CD4-positive, CD25-positive, alpha-beta regulatory T cell (primary cell): ENCODE results near the gene DCUN1D3. TPM values are rescaled to one million over a fixed set of nuclear protein-coding genes. Genes with fewer than 3 reads are reported as not detected.

Experiments used
- polyA plus RNA-seq, 4 donors: library from polyadenylated mRNA; unstranded; fragments of 300-500 nt; fragmentation: Illumina TruSeq; gene quantifications; one replicate each; pipeline ENCODE4 v1.2.3, GENCODE V29; 2021
- total RNA-seq: library from RNA; stranded (reverse); gene quantifications from one replicate; pipeline ENCODE4 v1.2.3, GENCODE V29; 2022

The DCUN1D3 gene
- total and polyA plus RNA-seq, 5 donors from 2014 or later, result 0.52 to 4.8 (median 1.7) TPM

Other genes with a start within 250 kb of the DCUN1D3 start
- gene ACSM1, start 202.7 kb downstream of the DCUN1D3 start, total RNA-seq, result not detected
- under 1 TPM in 2 of 4 donors, not detected in 2; 0.15 to 0.23 TPM for gene ACSM1, start 202.7 kb downstream of the DCUN1D3 start, polyA plus RNA-seq
- 97.6 TPM for gene THUMPD1, start 158.5 kb downstream of the DCUN1D3 start, total RNA-seq
- 10 to 100 TPM; 56.1 to 75.1 (median 70.9) TPM for gene THUMPD1, start 158.5 kb downstream of the DCUN1D3 start, polyA plus RNA-seq
- 0.91 TPM for gene ACSM3, start 136.3 kb downstream of the DCUN1D3 start, total RNA-seq
- 1 to 10 TPM; 1.7 to 7.2 (median 3.7) TPM for gene ACSM3, start 136.3 kb downstream of the DCUN1D3 start, polyA plus RNA-seq
- 2.0 TPM for gene ERI2, start 93.9 kb downstream of the DCUN1D3 start, total RNA-seq
- 1 to 10 TPM; 2.8 to 4.9 (median 3.6) TPM for gene ERI2, start 93.9 kb downstream of the DCUN1D3 start, polyA plus RNA-seq
- gene REXO5, start 93.8 kb downstream of the DCUN1D3 start, total RNA-seq, result 1.7 TPM
- gene REXO5, start 93.8 kb downstream of the DCUN1D3 start, polyA plus RNA-seq, result 1 to 10 TPM in 3 of 4 donors, under 1 TPM in 1; 0.34 to 1.5 (median 1.2) TPM
- 15.5 TPM for gene LYRM1, start 413 bp upstream of the DCUN1D3 start, total RNA-seq
- 10 to 100 TPM; 49.8 to 56.1 (median 53.4) TPM for gene LYRM1, start 413 bp upstream of the DCUN1D3 start, polyA plus RNA-seq